GM18507 (cell line): Measurements from ENCODE around the gene APBB2.
"Not testable (repeated sequence)": the region's sequence is repeated elsewhere in the genome, so short reads cannot be mapped to it uniquely, and the experiment has no call there.

Experiments
- DNase-seq: peaks from one replicate; pipeline ENCODE4 v3.0.0; 2011; ENCODE audit warnings: low read depth; ENCODE audit not compliant: insufficient read length; ENCODE audit errors: extremely low spot score
- FAIRE-seq: peaks from 2 replicates; lab custom pipeline; 2011; peaks lifted over from hg19 to GRCh38; lab: Jason Lieb, UNC

APBB2 gene

GRCh38 chr4:41050116-41050515 is 164.2 kb downstream of the APBB2 start:
- DNase-seq (no peak), FAIRE-seq (no peak)

GRCh38 chr4:41049176-41049575 is 165.2 kb downstream of the APBB2 start:
- DNase-seq, FAIRE-seq: not testable (repeated sequence)

GRCh38 chr4:41044791-41045190 is 169.6 kb downstream of the APBB2 start:
- FAIRE-seq, result no peak
- DNase-seq, result no peak

- FAIRE-seq (no peak), DNase-seq (no peak)
Observed at GRCh38 chr4:41044165-41044564, 170.2 kb downstream of the APBB2 start.

GRCh38 chr4:41043465-41043864 is 170.9 kb downstream of the APBB2 start:
- FAIRE-seq (no peak), DNase-seq (no peak)

GRCh38 chr4:41041551-41041950 is 172.8 kb downstream of the APBB2 start:
- FAIRE-seq (no peak), DNase-seq (no peak)

GRCh38 chr4:41039317-41039716 is 175.0 kb downstream of the APBB2 start:
- no peak for FAIRE-seq
- no peak for DNase-seq

- DNase-seq (no peak), FAIRE-seq (no peak)
Observed at GRCh38 chr4:41038304-41038703, 176.0 kb downstream of the APBB2 start.

GRCh38 chr4:41029098-41029497 is 185.2 kb downstream of the APBB2 start:
- DNase-seq (no peak), FAIRE-seq (no peak)

- FAIRE-seq (peak; percentile 47), DNase-seq (no peak)
Observed at GRCh38 chr4:41028392-41029076, 185.8 kb downstream of the APBB2 start.

GRCh38 chr4:41026971-41027370 is 187.4 kb downstream of the APBB2 start:
- FAIRE-seq, result no peak
- DNase-seq, result no peak

GRCh38 chr4:41025824-41026223 is 188.5 kb downstream of the APBB2 start:
- DNase-seq (no peak), FAIRE-seq (no peak)

GRCh38 chr4:41024556-41025491 is 189.5 kb downstream of the APBB2 start:
- FAIRE-seq (no peak), DNase-seq (no peak)

- DNase-seq (no peak), FAIRE-seq (no peak)
Observed at GRCh38 chr4:41022116-41022515, 192.2 kb downstream of the APBB2 start.

GRCh38 chr4:41015016-41015675 is 199.2 kb downstream of the APBB2 start:
- DNase-seq (no peak), FAIRE-seq (no peak)

GRCh38 chr4:41014158-41014557 is 200.2 kb downstream of the APBB2 start:
- FAIRE-seq (no peak), DNase-seq (no peak)

- DNase-seq (no peak), FAIRE-seq (no peak)
Observed at GRCh38 chr4:41013746-41014145, 200.6 kb downstream of the APBB2 start.

GRCh38 chr4:41012911-41013310 is 201.4 kb downstream of the APBB2 start:
- FAIRE-seq (no peak), DNase-seq (no peak)

GRCh38 chr4:41012293-41012692 is 202.0 kb downstream of the APBB2 start:
- DNase-seq (no peak), FAIRE-seq (no peak)

- DNase-seq, result no peak
- no peak for FAIRE-seq
Observed at GRCh38 chr4:41009411-41009810, 204.9 kb downstream of the APBB2 start.
